Gastroesophageal sphincter (tissue), 4 donors: ENCODE measurements around the gene CCDC47. TPM values are rescaled to one million over a fixed set of nuclear protein-coding genes. Genes with fewer than 3 reads are reported as not detected.

ENCODE experiments used
- ATAC-seq: fragments of 150-250 bp; one replicate; pipeline ENCODE4 v1.9.1; 2016; ENCODE audit warnings: mild to moderate bottlenecking, moderate library complexity
- H3K27ac ChIP-seq, 4 donors: fragments of 200-600 bp; sonication (generic) in 3 of 4; 1 replicate in 3 of 4; 2 replicates in 1 of 4; pipeline ENCODE4 v1.5.1; 2016 to 2019
- H3K27me3 ChIP-seq: fragments of 200-600 bp; sonication (generic); one replicate; pipeline ENCODE4 v1.5.1; 2019
- H3K36me3 ChIP-seq, 2 donors: fragments of 200-600 bp; sonication (generic); one replicate each; pipeline ENCODE4 v1.5.1; 2019; ENCODE audit warnings: control low read depth in 1 of 2
- H3K4me1 ChIP-seq, 3 donors: fragments of 200-600 bp; sonication (generic); 1 replicate in 2 of 3; 2 replicates in 1 of 3; pipeline ENCODE4 v1.5.1; 2016 to 2019; ENCODE audit warnings: control low read depth in 2 of 3
- H3K4me3 ChIP-seq, 2 donors: fragments of 200-600 bp; sonication (generic); one replicate each; pipeline ENCODE4 v1.5.1; 2019; ENCODE audit warnings: mild to moderate bottlenecking in 1 of 2, moderate library complexity in 1 of 2
- H3K9me3 ChIP-seq, 3 donors: fragments of 200-600 bp; sonication (generic); one replicate each; pipeline ENCODE4 v1.5.1; 2017 to 2019; ENCODE audit warnings: control low read depth in 2 of 3
- EP300 ChIP-seq: sonication (generic); formaldehyde crosslinking; IDR thresholded peaks from one replicate; pipeline ENCODE4 v1.6.1; 2017; ENCODE audit warnings: antibody characterized with exemption, mild to moderate bottlenecking
- POLR2A ChIP-seq, 2 donors: fragments of 450-650 bp; IDR thresholded peaks; one replicate each; pipeline ENCODE4 v1.6.1; 2017; ENCODE audit warnings: antibody characterized with exemption in 2 of 2, mild to moderate bottlenecking in 2 of 2, moderate library complexity in 1 of 2
- POLR2AphosphoS5 ChIP-seq: sonication (generic); formaldehyde crosslinking; IDR thresholded peaks from one replicate; pipeline ENCODE4 v1.6.1; 2017; ENCODE audit warnings: antibody characterized with exemption
- WGBS, 2 donors: methylation state at CpG; one replicate each; pipeline ENCODE4 v1.1.5; 2018; ENCODE audit warnings: low coverage in 1 of 2; 5-methylcytosine and 5-hydroxymethylcytosine counted together
- total RNA-seq, 4 donors: library from RNA; depleted of rRNA; stranded (reverse); fragments of >200 nt; gene quantifications; one replicate each; pipeline ENCODE4 v1.1.0, GENCODE V29; 2016
- TF ChIP-seq, protein P1 (sequence below), 4 experiments: fragments of 200-600 bp in 2 of 4; fragments of 450-650 bp in 2 of 4; sonication (generic) in 1 of 4; IDR thresholded peaks; one replicate each; pipeline ENCODE4 v1.5.1; 2017 to 2019; ENCODE audit warnings: antibody characterized with exemption in 4 of 4, mild to moderate bottlenecking in 2 of 4, moderate library complexity in 2 of 4

Gene CCDC47, protein sequence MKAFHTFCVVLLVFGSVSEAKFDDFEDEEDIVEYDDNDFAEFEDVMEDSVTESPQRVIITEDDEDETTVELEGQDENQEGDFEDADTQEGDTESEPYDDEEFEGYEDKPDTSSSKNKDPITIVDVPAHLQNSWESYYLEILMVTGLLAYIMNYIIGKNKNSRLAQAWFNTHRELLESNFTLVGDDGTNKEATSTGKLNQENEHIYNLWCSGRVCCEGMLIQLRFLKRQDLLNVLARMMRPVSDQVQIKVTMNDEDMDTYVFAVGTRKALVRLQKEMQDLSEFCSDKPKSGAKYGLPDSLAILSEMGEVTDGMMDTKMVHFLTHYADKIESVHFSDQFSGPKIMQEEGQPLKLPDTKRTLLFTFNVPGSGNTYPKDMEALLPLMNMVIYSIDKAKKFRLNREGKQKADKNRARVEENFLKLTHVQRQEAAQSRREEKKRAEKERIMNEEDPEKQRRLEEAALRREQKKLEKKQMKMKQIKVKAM
- total RNA-seq: 10 to 100 TPM; 53.1 to 62.0 (median 58.9) TPM

DNA sequence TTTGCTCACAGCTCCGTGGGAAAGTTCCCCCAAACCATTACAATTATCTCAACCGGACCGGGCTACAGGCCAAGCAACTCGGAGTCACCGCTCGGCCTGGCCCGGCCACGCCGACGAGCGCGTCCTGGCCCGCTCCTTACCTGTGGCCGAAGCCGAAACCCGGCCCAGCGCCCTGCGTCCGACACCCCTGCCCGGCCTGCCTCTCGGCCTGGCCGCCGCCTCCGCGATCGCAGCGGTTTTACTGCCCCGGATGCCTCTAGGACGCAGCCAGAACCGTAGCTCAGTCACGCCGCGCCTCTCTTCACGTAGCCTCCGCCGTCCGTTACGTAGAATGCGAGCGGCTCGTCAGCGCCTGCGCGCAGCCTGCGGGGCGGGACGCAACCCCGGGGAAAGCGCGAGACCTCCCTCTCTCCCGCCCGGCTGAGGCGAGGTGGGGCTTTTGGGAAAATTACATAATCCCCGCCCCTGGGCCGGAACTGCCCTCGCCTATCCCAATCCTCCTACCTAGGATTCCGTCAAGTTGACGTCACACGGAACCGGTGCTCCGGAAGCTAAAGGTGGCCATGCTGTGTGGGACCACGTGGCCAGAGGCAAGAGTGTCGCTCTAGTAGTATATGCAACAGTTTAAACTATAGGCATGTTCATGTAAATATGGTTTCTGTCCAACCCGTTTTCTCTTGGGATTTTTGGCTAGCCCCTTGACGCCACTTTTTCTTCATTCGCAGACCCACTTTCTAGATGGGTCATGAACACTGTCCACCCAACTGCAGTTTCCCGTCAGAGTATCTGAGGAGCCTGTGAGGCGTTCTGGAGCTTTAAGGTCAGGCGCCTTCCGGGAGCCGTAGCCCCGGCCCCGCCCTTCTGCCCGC, at the start of gene CCDC47:
Gene CCDC47 (minus strand): TSS at position 326 of the 869 bp plus-strand sequence. CDS start 7,422 bp downstream, outside the sequence.
- peak within 1 kb of the TSS; percentile 90 to 99 (median 97) for H3K27ac ChIP-seq
- H3K4me1 ChIP-seq: peaks cover 0 to 79% (median 6%) of the 10 kb centered on the region in 3 donors
- no peaks in the 10 kb centered on the region for H3K27me3 ChIP-seq
- TF ChIP-seq POLR2A (IDR thresholded peaks at IDR 0.05): peak; percentile 93 to 94
- TF ChIP-seq, protein P1, sequence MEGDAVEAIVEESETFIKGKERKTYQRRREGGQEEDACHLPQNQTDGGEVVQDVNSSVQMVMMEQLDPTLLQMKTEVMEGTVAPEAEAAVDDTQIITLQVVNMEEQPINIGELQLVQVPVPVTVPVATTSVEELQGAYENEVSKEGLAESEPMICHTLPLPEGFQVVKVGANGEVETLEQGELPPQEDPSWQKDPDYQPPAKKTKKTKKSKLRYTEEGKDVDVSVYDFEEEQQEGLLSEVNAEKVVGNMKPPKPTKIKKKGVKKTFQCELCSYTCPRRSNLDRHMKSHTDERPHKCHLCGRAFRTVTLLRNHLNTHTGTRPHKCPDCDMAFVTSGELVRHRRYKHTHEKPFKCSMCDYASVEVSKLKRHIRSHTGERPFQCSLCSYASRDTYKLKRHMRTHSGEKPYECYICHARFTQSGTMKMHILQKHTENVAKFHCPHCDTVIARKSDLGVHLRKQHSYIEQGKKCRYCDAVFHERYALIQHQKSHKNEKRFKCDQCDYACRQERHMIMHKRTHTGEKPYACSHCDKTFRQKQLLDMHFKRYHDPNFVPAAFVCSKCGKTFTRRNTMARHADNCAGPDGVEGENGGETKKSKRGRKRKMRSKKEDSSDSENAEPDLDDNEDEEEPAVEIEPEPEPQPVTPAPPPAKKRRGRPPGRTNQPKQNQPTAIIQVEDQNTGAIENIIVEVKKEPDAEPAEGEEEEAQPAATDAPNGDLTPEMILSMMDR (IDR thresholded peaks at IDR 0.05): no peak
- peak; percentile 93 for TF ChIP-seq POLR2AphosphoS5
- H3K9me3 ChIP-seq: no peaks in the 10 kb centered on the region
- peaks cover 0 to 9% of the 10 kb centered on the region in 2 donors for H3K36me3 ChIP-seq
- 0% methylated on average over 7 to 30 of the region's 74 CpGs for WGBS, 2 donors
- H3K4me3 ChIP-seq: peak within 1 kb of the TSS; percentile 94 to 97
- peak; percentile 96 for ATAC-seq

DNA sequence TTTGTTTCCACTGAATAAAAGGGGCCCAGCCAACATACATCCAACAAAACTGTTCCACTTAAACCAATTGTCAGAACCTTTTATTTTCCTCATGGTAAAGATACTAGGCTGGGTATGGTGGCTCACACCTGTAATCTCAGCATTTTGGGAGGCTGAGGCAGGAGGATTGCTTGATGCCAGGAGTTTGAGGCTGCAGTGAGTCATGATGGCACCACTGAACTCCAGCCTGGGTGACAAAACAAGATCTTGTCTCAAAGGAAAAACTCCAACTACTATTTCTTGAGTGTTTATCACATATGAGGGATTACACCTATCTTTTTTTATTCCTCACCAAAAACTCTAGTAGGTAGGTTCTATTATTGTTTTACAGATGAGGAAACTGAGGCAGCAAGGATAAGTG, 49.1 kb upstream of the CCDC47 start:
- TF ChIP-seq, protein P1 (IDR thresholded peaks at IDR 0.05): no peak
- TF ChIP-seq POLR2AphosphoS5: no peak
- Histone ChIP-seq H3K27ac (no peak overlapping the region), H3K36me3 (peaks cover 0 to 82% of the 10 kb centered on the region in 2 donors), H3K4me3 (no peak overlapping the region), H3K27me3 (no peaks in the 10 kb centered on the region), H3K9me3 (no peaks in the 10 kb centered on the region), H3K4me1 (peaks cover 0 to 22% (median 8%) of the 10 kb centered on the region in 3 donors)
- no peak for ATAC-seq

DNA sequence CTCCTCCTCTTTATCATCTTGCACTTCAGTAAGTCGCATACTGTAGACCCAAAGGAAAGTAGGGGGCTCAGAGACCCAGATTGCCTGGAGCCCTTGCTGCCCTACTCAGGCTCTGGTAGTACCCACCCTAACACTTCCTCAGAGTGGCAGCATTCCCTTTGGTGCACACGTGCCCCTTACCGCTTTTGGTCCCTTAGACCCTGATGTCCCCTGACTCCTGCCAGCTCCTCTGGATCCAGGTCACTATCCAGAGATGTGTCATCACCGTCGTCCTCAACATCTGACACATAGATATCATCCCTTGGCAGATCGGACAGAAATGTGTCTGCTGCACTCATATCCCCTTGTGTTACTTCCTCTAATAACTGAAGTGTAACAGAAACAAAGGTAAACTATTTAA, 48.4 kb upstream of the CCDC47 start:
- peak overlapping the region in 1 of 4 donors; percentile 16 for H3K27ac ChIP-seq
- peaks cover 0 to 22% (median 8%) of the 10 kb centered on the region in 3 donors for H3K4me1 ChIP-seq
- TF ChIP-seq POLR2A (IDR thresholded peaks at IDR 0.05) (no peak), EP300 (no peak), POLR2AphosphoS5 (no peak)
- TF ChIP-seq, protein P1 (IDR thresholded peaks at IDR 0.05): no peak
- no peak for ATAC-seq
- H3K27me3 ChIP-seq: no peaks in the 10 kb centered on the region
- H3K36me3 ChIP-seq: peaks cover 0 to 90% of the 10 kb centered on the region in 2 donors
- 70 to 77% methylated on average over 4 to 6 of the region's 6 CpGs for WGBS, 2 donors
- H3K4me3 ChIP-seq: no peak overlapping the region
- no peaks in the 10 kb centered on the region for H3K9me3 ChIP-seq

DNA sequence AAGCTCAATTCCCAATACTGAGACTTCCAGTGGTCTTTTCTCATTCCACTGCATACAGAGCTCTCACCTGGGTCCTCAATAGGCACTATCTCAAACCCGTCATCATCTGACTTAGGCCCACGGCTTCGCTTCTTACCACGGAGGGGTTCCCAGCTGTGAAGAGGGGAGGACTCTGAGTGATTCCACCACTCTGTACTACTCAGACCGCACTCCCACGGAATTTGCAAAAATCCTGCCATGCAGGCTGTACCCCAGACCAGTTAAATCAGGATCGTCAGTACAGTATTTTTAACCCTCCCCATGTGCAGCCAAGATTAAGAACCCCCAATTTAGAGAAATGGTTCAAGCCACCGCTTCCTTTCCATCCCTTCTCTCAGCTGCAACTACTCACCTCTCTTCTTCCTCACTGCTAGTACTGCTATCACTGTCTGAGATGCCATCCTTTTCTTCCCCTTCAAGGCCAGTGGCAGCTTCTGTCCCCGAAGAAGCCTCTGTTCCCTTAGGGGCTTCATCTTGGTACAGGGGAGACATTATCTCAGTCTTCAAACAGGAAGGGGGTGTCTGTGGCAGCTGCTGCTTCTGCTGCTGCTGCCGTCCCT, 47.7 kb upstream of the CCDC47 start:
- peaks cover 1 to 97% of the 10 kb centered on the region in 2 donors for H3K36me3 ChIP-seq
- TF ChIP-seq, protein P1 (IDR thresholded peaks at IDR 0.05): no peak
- no peak for TF ChIP-seq POLR2AphosphoS5
- TF ChIP-seq EP300: no peak
- TF ChIP-seq POLR2A (IDR thresholded peaks at IDR 0.05): no peak
- H3K27me3 ChIP-seq: no peaks in the 10 kb centered on the region
- peaks cover 0 to 17% (median 5%) of the 10 kb centered on the region in 3 donors for H3K4me1 ChIP-seq
- peak overlapping the region in 1 of 4 donors; percentile 16 for H3K27ac ChIP-seq
- H3K9me3 ChIP-seq: no peaks in the 10 kb centered on the region
- no peak for ATAC-seq
- no peak overlapping the region for H3K4me3 ChIP-seq
- WGBS, 2 donors: 88 to 89% methylated on average over 8 to 9 of the region's 10 CpGs
